ENCODE measurements around the gene GOLGA6L7. TPM values are rescaled to one million over a fixed set of nuclear protein-coding genes. Genes with fewer than 3 reads are reported as not detected.
"Not testable (repeated sequence)": the region's sequence is repeated elsewhere in the genome, so short reads cannot be mapped to it uniquely, and the experiment has no call there.

Gene GOLGA6L7
- total RNA-seq, 2 experiments from 2014 or later = not detected

DNA sequence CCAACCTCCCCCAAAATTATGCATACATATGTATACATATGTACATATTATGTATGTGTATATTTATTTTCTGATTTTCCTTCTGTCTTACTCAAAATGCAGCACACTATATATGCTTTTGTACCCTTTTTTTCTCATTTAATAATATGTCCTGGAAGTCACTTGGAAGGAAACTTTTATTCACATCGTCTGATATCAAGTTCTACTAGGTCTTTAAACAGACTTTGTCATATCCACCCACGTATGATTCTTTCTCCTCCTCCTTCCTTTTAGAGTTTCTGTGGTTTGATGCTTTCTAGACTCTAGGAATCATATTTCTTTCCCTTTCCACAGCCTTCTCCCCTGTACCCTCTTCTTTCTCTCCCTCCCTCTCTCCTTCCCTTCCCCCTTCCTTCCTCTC, 35.1 kb downstream of the GOLGA6L7 start:
- H3K4me3 Mint-ChIP-seq; ATAC-seq (ENCODE audit: low read depth); H3K9me3 Mint-ChIP-seq; H3K36me3 Mint-ChIP-seq; H3K27ac Mint-ChIP-seq; DNase-seq; POLR2A ChIA-PET: not testable (repeated sequence)
- Mint-ChIP-seq H3K4me1 (peaks cover 12% of the 10 kb centered on the region), H3K27me3 (peaks cover 18% of the 10 kb centered on the region)

DNA sequence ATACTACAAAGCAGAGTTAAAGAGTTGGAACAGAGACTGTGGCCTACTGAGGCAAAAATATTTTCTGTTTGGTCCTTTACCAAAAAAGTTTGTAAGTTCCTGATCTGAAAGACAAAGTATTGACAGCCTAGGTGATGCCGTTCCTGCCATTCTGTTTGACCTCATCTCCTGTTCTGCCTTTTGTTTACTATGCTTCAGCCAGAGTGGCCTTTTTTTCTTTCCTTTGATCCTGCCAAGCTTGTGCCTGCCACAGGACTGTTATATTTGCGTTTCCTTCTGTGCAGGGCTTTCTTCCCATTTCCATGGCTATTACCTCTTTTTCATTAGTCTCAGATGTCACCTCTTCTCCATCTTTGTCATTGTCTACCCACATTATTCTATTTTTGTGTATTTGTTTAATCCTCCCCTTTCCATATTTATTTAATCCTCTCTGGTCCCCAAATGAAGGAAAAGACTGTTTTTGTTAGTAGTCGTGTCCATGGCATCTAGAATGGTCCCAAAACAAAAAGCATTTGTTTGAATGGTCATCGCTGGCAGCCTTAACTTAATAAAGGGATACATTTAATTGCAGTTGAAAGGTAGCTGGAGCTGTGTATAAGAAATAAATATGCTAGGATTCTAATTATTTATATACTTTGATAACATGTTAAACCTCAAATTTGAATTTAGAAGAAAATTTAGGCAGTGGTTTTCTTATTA, 36.4 kb downstream of the GOLGA6L7 start:
- H3K9me3 Mint-ChIP-seq; ATAC-seq (ENCODE audit: low read depth); DNase-seq; POLR2A ChIA-PET; H3K27ac Mint-ChIP-seq; H3K4me3 Mint-ChIP-seq; H3K36me3 Mint-ChIP-seq: not testable (repeated sequence)
- Mint-ChIP-seq H3K27me3 (peaks cover 18% of the 10 kb centered on the region), H3K4me1 (peaks cover 12% of the 10 kb centered on the region)

DNA sequence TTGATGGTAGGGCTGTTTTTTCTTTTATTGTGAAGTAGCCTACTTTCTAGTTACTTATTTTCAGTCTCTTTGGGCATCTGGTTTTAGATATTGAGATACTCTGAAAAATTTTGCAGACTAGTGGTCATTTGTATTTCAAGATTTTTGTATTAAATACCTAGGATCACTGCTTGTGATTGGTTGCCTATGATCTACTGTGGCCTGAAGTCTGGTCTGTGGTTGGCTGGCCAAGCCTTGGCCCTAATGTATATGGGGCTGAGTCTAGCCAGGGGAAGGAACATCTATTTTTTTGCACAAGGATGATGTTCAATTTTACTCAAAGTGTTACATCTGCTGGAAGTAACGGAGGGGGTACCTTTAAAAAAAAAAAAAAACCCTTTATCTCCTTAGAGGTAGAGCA, 38.0 kb downstream of the GOLGA6L7 start:
- peaks cover 12% of the 10 kb centered on the region for H3K4me1 Mint-ChIP-seq

DNA sequence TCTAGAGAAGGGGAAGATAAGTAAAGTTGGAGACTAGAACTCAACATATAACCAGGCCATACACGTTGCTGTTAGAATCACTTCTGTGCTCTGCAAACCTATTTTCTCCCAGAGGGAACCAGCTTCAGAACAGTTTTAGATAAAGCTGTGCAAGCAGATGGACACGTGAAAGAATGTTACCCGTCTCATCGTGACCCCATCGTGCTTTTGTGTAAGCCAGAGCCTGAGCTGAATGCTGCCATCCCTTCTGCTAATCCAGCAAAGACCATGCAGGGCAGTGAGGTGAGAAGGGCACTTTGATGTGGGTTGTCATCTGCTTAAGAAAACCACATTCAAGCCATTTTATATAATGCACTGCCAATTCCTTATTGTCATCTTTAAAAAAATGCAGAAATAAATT, 40.3 kb downstream of the GOLGA6L7 start:
- H3K9me3 Mint-ChIP-seq; H3K4me3 Mint-ChIP-seq; H3K4me1 Mint-ChIP-seq; H3K36me3 Mint-ChIP-seq; ATAC-seq (ENCODE audit: low read depth); H3K27ac Mint-ChIP-seq; DNase-seq; POLR2A ChIA-PET: not testable (repeated sequence)
- H3K27me3 Mint-ChIP-seq = peaks cover 16% of the 10 kb centered on the region

More for the DNA sequence above, 38.0 kb downstream of the GOLGA6L7 start:
- H3K27me3 Mint-ChIP-seq = peaks cover 14% of the 10 kb centered on the region
- H3K36me3 Mint-ChIP-seq; H3K9me3 Mint-ChIP-seq; H3K27ac Mint-ChIP-seq; POLR2A ChIA-PET; ATAC-seq (ENCODE audit: low read depth); H3K4me3 Mint-ChIP-seq; DNase-seq: not testable (repeated sequence)

DNA sequence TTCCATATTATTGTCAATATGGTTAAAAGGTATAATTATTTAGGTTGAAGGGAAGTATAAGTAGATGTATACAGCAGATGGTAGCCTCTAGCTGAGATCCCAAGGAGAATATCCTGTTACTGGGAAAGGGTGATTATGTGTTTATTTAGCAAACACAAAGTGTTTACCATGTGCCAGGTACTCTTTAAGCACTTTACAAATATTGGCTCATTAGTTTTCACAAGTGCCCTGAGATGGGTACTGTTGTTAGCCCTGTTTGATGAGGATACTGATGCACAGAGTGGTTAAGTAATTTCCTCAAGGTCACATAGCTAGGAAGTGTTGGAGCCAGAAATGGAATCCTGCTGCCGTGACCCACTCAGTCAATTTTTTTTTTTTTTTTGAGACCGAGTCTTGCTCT, 48.1 kb downstream of the GOLGA6L7 start:
- H3K27ac Mint-ChIP-seq; ATAC-seq (ENCODE audit: low read depth); POLR2A ChIA-PET: not testable (repeated sequence)

DNA sequence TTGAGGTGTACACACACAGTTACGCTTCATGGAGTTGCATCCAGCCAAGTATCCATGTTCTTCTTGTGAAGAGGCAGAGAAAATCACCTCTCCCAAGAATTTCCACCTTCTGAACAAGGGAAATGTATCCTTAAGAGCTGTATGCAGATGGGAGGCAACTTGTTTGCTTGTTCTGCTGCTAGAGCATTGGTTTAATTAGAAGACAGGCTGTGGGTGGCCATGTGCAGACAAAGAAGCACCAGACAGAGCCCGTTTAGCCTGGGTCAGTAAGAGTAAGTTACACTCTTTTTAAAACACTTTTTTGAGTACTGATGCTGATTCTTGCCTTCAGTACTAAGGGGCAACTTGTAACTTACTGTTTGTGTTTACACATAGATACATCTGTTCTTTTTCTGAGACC, 50.2 kb downstream of the GOLGA6L7 start:
- H3K27ac Mint-ChIP-seq; POLR2A ChIA-PET; H3K4me3 Mint-ChIP-seq; DNase-seq; H3K4me1 Mint-ChIP-seq; H3K36me3 Mint-ChIP-seq; H3K9me3 Mint-ChIP-seq; ATAC-seq (ENCODE audit: low read depth): not testable (repeated sequence)
- H3K27me3 Mint-ChIP-seq = peaks cover 12% of the 10 kb centered on the region

More for the DNA sequence above, 48.1 kb downstream of the GOLGA6L7 start:
- not testable (repeated sequence) for H3K9me3 Mint-ChIP-seq, H3K36me3 Mint-ChIP-seq, DNase-seq, H3K4me3 Mint-ChIP-seq, H3K4me1 Mint-ChIP-seq
- H3K27me3 Mint-ChIP-seq = peaks cover 14% of the 10 kb centered on the region

DNA sequence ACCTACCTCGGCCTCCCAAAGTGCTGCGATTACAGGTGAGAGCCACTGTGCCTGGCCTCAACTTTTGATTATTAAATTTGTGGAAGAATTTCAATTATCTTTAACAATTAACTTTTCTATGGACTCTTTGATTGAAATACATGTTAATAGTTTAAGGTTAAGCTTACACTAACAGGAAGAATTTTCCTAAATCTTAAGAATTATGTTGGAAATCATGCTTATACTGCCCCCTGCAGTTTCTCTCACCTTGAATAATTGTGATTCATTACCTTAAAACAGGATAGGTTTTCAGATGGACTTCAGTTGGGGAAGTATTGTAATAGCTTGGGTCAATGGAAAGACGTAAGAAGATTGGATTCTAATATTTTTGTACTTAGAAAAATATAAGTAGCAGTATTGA, 54.2 kb downstream of the GOLGA6L7 start:
- POLR2A ChIA-PET; H3K4me3 Mint-ChIP-seq; H3K4me1 Mint-ChIP-seq; H3K27ac Mint-ChIP-seq; ATAC-seq (ENCODE audit: low read depth); DNase-seq; H3K9me3 Mint-ChIP-seq; H3K36me3 Mint-ChIP-seq: not testable (repeated sequence)
- H3K27me3 Mint-ChIP-seq = peaks cover 14% of the 10 kb centered on the region

Other genes starting within 250 kb of the GOLGA6L7 start
- 10 to 100 TPM in 1 of 2 experiments, 1 to 10 TPM in 1; 7.7 to 11.3 TPM for gene GOLGA8M, start 136.2 kb downstream of the GOLGA6L7 start, total RNA-seq
- 10 to 100 TPM; 65.1 to 66.0 TPM for gene APBA2, start 37.3 kb upstream of the GOLGA6L7 start, total RNA-seq